ENCODE measurements around the gene JUNB.

Gene JUNB

DNA sequence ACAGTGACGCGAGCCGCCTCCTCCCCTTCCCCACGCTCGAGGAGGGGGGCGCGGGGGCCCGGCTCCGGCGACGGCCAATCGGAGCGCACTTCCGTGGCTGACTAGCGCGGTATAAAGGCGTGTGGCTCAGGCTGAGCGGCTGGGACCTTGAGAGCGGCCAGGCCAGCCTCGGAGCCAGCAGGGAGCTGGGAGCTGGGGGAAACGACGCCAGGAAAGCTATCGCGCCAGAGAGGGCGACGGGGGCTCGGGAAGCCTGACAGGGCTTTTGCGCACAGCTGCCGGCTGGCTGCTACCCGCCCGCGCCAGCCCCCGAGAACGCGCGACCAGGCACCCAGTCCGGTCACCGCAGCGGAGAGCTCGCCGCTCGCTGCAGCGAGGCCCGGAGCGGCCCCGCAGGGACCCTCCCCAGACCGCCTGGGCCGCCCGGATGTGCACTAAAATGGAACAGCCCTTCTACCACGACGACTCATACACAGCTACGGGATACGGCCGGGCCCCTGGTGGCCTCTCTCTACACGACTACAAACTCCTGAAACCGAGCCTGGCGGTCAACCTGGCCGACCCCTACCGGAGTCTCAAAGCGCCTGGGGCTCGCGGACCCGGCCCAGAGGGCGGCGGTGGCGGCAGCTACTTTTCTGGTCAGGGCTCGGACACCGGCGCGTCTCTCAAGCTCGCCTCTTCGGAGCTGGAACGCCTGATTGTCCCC is at the start of gene JUNB:
Gene JUNB, plus strand, starts transcription at position 142 of the 706 bp plus-strand sequence. Its CDS starts 286 bp downstream, at position 428.
- peak within 1 kb of the TSS; percentile 99 for H3K4me3 ChIP-seq (ENCODE audit: low read depth, low read length)
- TF ChIP-seq, protein P1, sequence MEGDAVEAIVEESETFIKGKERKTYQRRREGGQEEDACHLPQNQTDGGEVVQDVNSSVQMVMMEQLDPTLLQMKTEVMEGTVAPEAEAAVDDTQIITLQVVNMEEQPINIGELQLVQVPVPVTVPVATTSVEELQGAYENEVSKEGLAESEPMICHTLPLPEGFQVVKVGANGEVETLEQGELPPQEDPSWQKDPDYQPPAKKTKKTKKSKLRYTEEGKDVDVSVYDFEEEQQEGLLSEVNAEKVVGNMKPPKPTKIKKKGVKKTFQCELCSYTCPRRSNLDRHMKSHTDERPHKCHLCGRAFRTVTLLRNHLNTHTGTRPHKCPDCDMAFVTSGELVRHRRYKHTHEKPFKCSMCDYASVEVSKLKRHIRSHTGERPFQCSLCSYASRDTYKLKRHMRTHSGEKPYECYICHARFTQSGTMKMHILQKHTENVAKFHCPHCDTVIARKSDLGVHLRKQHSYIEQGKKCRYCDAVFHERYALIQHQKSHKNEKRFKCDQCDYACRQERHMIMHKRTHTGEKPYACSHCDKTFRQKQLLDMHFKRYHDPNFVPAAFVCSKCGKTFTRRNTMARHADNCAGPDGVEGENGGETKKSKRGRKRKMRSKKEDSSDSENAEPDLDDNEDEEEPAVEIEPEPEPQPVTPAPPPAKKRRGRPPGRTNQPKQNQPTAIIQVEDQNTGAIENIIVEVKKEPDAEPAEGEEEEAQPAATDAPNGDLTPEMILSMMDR (IDR thresholded peaks at IDR 0.05; ENCODE audit: insufficient read depth, low read length, missing control alignments), result no peak
- POLR2A ChIA-PET, result interaction anchor here (0.6 to 4.4 kb wide), 34 partner anchors 9 to 941 kb away, joined by 3 to 158 read pairs (median 4); partner anchors contain the start of genes FBXW9, GET3, RAD23A and RNASEH2A
- CTCF ChIA-PET, result interaction anchor here (1.0 to 18.0 kb wide), 5 partner anchors 9 to 57 kb away, joined by 3 to 1565 read pairs (median 7); partner anchors contain the start of genes BEST2, HOOK2, RNASEH2A and TRIR
- DNase-seq (ENCODE audit: low read depth, low spot score), result no peak

DNA sequence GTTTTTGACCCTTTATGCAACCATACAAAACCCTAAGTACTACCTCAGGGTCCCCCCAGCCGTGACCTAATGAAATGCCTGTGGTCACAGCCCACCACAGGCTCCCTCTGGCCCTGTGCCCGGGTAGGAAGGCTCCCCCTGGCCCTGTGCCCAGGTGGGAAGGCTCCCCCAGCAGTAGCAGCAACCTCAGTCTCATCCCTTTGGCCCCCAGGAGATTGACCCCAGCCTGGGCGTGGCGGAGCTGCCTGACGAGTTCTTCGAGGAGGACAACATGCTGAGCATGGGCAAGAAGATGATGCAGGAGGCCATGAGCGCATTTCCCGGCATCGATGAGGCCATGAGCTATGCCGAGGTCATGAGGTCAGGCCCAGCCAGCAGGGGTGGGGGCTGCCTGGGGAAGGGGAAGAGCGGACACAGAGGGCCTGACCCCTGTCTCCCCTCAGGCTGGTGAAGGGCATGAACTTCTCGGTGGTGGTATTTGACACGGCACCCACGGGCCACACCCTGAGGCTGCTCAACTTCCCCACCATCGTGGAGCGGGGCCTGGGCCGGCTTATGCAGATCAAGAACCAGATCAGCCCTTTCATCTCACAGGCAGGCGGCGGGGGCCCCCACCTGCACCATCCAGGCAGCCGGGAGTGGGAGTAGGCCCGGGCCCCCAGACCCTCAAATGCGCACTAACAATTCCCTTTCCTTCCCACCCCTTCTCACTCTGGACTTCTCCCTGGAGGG is 46.0 kb upstream of the JUNB start:
- TF ChIP-seq, protein P1 (IDR thresholded peaks at IDR 0.05; ENCODE audit: insufficient read depth, low read length, missing control alignments), result no peak
- ChIA-PET POLR2A (no interaction called here), CTCF (interaction anchor here (0.6 to 31.4 kb wide), 2 partner anchors 17 to 103 kb away, joined by 4 to 660 read pairs; no protein-coding TSS in a partner anchor)
- no peak overlapping the region for H3K4me3 ChIP-seq (ENCODE audit: low read depth, low read length)
- no peak for DNase-seq (ENCODE audit: low read depth, low spot score)

DNA sequence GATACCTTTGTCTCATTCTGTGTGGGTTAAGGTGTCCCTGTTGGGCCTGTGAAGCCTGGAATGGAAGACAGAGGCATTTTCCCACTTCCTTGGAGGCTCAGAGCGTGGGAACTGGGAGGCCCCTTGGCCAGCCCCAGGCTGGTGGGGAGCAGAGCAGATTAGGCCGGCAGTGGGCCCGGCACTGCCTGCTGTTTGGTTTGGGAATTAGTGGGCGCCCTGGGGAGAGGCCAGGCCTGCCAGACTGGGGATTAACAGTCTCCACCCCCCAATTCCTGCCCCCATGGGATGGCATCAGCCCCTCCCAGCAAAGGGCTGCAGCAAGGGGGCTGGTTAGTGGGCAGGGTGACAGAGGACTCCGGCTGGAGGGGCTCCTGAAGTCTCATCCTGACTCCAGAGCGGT is 42.8 kb upstream of the JUNB start:
- TF ChIP-seq, protein P1 (IDR thresholded peaks at IDR 0.05; ENCODE audit: insufficient read depth, low read length, missing control alignments), result no peak
- POLR2A ChIA-PET, result no interaction called here
- DNase-seq (ENCODE audit: low read depth, low spot score), result no peak
- no peak overlapping the region for H3K4me3 ChIP-seq (ENCODE audit: low read depth, low read length)
- CTCF ChIA-PET, result interaction anchor here (31.4 kb wide), 1 partner anchor 14 kb away, joined by 660 read pairs; no protein-coding TSS in a partner anchor

DNA sequence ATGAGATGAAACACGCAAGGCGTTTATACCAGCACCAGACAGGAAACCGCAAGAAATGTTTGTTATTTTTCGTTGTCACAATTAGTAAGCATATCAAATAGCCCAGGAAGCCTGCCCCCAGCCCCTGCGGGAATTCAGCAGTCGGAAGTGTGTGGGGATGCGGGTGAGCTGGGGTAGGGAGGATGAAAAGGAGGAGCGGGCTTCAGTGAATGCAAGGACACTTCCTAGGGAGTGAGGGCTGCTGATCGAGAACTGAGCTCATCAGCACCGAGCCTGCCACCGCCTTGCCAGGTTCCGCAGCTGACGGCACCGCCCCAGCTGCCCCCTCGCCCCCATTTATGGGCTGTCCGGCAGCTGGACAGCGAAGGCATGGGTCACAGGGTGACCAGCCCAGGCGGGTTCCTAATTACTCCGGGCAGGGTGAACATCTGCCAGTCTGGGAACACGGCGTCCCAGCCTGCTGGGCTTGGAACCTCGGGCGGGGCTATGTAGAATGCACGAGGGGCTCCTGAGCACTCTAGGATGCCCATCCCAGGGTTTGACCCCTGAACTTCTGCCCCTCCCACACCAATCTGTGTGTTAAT is 41.3 kb upstream of the JUNB start:
- CTCF ChIA-PET, result interaction anchor here (0.9 to 31.4 kb wide), 5 partner anchors 11 to 98 kb away, joined by 3 to 660 read pairs (median 4); no protein-coding TSS in a partner anchor
- TF ChIP-seq, protein P1 (IDR thresholded peaks at IDR 0.05; ENCODE audit: insufficient read depth, low read length, missing control alignments), result no peak
- no peak for DNase-seq (ENCODE audit: low read depth, low spot score)
- POLR2A ChIA-PET, result interaction anchor here (1.6 kb wide), 1 partner anchor 41 kb away, joined by 3 read pairs; the partner anchor contains the start of gene JUNB
- no peak overlapping the region for H3K4me3 ChIP-seq (ENCODE audit: low read depth, low read length)

DNA sequence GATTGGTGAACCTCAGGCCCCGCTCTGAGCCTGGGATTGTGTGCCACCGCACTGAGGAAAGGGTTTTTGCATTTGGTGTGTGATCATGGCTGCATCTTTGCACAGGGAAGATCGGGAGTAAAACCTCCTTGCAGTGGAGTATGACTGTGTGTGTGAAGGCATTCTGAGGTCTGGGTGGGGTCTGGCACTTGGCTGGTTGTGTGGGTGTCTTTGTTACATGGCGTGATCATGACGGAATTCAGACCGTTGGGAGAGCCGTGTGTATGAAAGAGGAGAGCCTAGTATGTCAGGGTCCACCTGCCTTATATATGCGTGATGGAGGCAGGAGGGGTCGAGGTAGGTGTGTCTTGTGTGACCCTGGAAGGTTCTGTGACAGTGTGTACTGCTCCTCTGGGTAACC is 40.4 kb upstream of the JUNB start:
- POLR2A ChIA-PET, result interaction anchor here (1.6 kb wide), 1 partner anchor 41 kb away, joined by 3 read pairs; the partner anchor contains the start of gene JUNB
- no peak overlapping the region for H3K4me3 ChIP-seq (ENCODE audit: low read depth, low read length)
- CTCF ChIA-PET, result interaction anchor here (1.1 to 31.4 kb wide), 4 partner anchors 11 to 48 kb away, joined by 3 to 1565 read pairs (median 332); partner anchors contain the start of genes JUNB, PRDX2, RNASEH2A and THSD8
- TF ChIP-seq, protein P1 (IDR thresholded peaks at IDR 0.05; ENCODE audit: insufficient read depth, low read length, missing control alignments), result no peak
- DNase-seq (ENCODE audit: low read depth, low spot score), result no peak

Data from AG04449 (cell line).